D341Med (cell line): ENCODE measurements around the gene PKP1.

Experiments
- DNase-seq: peaks from one replicate; pipeline ENCODE4 v3.0.0; 2012; ENCODE audit warnings: low spot score

Gene PKP1

DNA sequence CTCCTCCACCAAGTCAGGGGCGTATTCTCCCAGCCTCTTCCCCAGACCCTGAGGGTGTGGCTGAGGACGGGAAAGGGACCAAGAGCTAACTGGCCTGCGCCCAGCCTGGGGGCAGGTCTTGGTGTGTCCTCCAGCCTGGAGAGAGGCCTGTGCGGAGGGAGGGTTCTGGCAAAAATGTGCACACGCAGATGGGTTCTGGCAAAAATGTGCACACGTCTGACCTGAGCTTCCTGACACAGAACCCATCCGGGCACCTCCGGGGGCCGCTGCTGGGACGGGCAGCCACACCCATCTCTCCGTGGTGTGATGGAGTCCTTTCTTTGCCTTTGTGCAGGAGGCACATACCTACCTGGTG, 23.1 kb upstream of the PKP1 start:
- no peak for DNase-seq

DNA sequence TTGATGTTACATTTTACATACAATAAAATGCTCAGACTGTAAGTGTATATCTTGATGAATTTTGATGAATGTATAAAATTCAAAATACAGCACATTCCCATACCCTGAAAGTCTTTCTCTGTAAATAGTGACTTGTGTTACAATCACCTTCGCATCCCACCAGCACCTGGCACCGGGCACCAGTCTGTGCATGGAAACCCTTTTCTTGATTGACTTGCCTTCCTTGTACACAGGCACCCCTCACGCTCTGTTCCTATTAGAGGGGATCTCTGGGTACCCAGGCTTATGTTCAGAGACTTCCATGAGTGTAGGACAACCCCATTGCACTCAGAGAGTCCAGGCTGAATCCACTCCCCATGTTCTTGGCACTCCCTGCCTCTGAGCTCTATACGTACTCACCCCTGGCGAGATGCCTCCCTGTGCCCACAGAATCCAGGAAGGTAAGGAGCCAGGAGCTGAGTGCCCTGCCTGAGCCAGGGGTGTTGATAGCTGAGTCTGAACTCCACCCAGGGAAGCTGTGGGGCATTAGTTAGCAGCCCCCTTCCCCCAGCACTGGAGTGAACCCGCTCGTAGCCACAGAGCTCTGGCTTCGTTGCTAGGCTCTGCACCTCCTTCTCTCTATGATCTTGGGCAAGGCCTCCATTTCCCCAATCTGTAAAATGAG, 22.5 kb upstream of the PKP1 start:
- no peak for DNase-seq

DNA sequence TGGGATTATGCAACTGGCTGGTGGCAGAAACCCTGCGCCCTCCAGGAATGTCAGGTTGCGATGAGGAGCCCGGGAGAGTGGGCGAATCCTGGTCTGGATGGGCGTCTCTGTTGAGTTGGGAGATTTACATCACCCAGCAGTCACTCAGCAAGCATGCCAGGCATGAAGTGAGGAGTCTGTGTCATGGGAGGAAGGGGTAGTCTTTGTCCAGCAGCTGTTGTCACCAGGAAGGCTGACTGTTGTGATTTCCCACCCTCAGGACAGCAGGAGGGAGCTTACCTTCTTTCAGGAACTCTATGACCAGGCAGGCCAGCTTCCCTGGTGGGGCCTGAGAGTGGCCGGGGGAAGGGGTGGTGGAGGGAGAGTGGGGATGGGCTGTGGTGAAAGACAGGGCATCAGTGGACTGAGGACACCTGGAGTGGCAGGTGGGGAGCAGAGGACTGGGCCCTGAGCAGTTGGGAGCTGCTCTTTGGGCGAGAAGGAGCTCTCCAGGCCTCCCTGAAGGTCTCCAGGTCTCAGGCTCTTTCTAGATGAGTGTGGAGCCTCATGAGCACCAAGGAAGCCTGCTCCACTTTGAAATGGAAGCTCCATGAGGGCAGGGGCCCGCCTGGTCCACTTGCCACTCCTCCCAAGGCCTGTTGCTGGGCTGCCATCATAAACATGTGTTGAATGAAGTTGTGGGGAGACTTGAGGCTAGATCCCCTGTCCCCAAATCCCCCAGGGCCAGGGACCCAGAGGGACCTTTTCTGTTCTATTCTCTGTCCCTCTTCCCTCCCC, 21.3 kb upstream of the PKP1 start:
- no peak for DNase-seq

DNA sequence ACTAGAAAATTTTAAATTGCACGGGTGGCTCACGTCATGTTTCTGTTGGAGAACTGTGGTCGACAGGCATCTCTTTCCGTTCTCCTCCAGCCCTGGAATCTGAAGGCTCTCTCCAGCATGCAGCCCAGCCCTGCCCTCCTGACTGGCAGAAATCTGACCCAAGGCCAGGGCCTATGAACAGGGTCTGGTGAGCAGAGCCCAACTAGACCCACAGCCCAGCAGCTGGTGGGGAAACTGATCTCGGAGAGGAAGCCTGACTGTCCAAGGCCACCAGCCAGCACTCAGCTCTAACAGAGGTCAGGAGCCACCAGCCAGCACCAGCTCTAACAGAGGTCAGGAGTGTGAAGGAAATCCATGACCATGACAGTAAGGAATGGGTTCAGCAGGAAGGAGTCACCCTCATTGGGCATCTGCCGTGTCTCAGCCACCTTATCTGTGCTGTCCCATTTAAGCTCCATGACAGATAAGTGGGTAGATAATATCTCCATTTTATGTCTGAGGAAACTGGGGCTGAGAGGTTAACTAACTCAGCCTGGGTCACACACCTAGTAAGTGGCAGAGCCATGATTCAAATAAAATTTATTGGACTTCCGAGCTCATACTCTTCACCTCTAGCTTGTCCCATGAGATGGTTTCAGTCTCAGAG, 20.2 kb upstream of the PKP1 start:
- DNase-seq: no peak

DNA sequence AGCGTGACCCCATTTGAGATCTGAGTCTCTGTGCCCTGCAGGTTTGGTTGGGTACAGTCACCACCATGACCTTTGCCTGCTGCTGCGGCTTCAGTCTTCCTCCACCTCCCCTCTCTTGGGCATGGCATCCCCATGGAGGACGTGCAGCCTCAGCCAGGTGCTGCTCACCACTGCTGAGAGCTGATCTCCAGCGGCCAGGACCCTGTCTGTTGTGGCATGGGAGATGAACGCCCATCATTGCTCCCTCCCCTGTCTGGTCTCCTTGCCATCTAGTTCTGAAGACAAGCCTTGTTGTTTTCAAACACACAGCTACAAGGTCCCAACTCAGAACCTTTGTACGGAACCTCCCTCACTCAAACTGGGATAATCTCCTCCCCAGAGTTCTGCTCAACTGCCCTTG, 19.2 kb upstream of the PKP1 start:
- no peak for DNase-seq

DNA sequence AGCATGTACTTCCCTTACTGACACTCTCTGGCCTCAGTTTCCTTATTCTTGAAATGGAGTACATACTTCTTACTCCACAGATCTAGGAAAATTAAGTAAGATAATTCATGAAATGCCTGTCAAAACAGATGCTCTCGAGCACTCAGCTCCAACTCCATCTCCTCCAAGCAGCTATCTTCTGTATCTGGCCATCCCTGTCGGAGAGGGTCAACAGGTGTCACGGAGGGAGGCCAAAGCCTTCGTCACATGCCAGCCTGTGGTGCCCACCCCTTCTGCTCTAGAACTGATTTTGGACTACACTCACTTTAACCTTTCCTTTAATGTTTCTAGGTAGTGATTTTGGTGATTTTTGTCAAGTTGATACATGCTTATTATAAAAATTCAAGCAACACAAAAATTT, 18.8 kb upstream of the PKP1 start:
- DNase-seq: no peak

DNA sequence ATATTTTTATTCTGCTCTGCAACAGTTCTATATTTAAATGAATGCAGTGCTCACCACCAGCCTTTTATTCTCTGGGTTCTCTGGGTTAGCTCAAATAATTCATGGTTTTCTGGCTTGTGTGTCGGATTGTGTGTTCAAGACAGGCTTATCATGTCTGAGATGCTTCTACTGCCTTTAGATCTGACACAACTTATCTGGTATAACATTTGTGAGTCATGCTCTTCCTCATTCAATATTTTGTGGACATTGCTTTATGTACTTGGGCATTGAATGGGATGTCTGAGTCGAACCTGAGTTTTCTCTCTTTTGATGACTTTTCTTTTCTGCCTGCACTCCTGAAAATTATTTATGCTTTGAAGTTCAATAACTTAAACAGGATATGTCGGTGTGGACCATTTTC, 17.6 kb upstream of the PKP1 start:
- DNase-seq: no peak

DNA sequence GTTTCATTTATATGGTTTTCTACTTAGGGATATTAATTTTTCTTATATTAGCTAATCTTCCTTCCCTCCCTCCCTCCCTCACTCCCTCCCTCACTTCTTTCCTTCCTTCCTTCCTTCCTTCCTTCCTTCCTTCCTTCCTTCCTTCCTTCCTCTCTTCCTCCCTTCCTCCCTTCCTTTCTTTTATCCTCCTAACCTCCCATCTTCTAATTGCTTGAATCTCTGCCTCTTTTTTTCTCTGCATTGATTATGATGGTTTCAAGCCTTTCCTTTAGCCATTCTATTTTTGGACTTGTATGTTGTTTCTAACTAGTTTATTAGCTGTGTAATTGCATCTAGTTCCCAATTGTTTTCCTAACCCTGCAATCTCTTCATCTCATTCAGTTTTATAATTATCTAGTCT, 17.0 kb upstream of the PKP1 start:
- no peak for DNase-seq

DNA sequence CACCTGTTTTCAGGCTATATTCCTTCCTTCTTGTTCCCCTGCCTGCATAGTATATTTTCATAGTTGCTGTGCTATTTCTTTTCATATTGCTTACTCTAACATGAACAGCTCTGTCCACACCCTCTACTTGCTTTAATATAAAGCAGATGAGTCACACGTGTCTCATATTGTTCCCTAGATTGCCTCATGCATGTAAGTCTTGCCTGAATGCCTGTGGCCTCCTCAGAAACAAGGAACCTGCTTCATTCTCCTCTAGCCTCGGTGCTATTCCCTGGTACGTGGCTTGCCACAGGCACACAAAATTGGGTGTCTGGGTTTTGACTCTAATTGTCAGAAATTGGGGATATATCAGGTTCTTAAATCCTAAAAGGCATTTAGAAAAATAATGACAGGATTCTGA, 16.5 kb upstream of the PKP1 start:
- DNase-seq: peak; percentile 24

DNA sequence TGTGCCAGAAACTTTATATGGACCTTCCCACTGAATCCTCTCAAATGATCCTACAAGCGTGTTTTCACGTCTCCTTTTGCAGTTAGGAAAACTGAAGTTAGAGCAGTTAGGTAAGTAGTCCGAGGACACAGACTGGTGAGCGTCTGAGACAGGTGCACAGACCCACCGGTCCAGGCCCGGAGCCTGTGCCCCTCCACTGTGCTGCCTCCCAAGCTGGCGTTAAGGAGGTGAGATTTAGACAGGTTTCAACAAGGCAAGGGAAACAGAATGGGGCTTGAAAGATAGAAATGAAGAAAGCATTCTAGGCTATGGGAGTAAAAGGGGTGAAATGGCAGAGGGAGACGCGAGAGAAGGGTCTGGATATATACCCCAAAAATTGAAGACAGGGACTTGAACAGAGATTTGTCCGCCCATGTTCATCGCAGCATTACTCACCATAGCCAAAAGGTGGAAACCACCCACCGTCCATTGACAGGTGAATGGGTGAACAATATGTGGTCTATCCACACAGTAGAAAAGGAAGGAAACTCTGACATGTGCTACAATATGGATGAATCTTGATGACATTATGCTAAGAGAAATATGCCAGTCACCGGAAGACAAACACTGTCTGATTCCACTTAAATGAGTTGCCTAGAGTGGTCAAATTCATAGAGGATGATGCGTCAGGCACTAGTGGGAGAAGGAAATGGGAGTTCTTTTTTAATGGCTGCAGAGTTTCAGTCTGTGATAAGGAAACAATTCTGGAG, 15.7 kb upstream of the PKP1 start:
- DNase-seq: no peak

DNA sequence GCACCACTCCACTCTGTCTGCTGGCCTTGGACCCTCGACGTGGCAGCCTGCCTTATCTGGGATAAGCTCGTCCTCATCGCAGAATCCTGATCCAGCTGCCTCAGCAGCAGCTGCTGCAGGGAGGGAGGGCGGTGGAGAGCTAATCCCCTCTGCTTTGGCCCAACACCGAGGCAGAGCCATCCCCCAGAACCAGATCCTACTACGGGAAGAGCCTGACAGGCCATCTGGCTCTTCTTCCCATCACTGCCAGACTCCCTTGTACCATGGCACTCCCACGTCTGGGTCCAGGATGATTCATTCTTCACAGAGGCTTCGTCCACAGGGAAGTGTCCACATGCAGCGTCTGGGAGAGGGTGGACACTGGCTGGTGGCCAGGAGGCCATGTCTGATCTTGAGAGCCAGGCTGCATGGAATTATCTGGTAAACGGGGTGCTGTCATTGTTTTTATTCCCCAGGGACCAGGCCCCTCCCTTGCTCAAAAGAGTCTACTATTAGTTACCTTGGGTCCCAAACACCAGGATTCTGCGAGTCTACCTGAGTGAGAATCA, 14.6 kb upstream of the PKP1 start:
- DNase-seq: peak; percentile 92

DNA sequence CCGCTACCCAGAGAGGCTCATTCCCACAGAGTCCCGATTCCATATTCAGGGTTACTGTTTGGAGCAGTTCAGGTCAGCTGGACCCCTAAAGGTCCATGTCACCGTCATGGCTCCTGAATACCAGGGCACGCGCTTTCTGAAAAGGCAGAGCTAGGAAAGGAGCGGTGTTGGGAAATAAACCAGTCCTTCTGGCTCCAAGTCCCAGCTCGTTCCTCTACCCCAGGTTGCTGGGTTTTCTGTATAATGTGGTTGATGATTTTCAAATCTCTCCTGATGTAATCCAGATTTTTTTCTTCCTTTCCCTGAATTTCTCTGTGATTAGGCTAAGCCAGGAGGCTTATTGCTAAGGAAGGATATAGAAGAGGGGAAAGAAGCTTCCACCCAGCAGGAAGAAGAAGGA, 14.0 kb upstream of the PKP1 start:
- DNase-seq: no peak

DNA sequence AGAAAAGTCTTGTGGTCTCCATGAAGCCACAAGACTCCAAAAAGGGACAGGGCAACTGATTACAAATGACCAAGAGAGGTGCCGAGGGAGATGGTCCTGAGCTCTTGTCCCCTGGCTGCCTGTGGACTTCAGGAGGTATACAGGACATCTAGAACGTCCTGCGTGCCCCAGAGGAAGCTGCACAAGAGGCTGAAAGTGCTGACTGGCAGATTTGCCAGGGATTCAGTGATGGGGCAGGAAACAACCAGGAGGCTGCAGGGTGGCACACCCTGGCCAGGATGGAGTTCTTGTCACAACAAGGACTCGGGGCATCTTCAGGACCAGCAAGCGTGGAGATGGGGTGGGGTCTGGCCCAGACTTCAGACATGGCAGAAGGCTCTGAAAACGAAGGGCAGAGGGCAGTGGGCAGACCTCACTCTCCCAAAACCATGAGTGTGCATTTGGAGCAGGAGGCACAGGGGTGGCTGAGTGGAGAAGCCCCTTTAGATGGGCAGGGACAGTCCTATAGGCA, 13.4 kb upstream of the PKP1 start:
- DNase-seq: no peak

DNA sequence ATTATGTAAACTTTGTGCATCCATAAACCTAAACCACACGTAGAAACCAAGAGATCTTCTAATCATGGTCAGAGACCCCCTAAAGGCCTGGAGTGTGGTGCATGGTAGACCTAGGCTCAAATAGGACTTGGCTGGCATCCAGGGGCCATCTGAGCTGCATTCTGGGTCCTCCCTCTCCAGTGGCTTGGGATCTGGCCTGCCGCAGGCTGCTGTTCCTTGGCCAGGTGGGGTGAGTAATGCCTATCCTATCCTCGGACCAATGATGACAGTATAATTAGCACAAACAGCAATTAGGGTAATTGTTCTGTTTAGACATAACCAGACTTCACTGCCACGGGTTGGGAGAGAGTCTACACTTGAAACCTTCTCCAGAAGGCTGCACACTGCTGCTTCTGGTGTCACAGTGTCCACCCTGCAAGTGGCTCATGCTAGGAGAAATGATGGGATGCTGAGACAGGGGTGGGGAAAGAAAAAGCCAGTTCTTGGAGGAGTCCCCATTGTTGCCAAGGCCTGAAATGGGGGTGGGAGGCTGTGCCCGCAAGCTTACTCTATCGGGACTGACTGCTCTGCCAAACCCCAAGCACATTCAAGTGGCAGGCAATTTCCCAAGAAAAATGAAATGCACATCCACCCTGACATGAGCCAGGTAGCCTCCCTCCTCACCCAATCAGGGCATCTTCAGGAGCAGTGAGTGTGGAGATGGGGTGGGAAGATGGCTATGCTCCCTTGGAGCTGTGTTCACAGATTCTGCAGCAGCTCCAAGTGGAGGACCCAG, 12.5 kb upstream of the PKP1 start:
- no peak for DNase-seq

DNA sequence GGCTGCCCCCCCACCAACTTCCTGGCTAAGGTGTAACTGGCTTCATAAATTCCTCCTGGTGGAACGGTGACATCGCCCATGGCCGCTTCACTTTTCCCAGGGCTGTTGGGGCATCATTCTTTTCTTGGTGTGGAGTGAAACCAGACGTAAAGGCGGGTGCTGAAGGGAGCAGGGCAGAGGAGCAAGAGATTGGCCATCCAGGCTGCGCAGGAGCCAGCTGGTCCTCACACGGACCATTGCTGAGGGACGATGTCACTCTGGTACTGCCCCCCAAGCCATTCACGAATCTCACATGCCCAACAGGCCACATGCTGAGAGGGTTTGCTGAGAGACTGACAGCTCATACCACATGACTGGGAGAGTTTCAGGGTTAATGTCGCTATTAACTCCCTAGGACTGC, 10.5 kb upstream of the PKP1 start:
- DNase-seq: no peak

DNA sequence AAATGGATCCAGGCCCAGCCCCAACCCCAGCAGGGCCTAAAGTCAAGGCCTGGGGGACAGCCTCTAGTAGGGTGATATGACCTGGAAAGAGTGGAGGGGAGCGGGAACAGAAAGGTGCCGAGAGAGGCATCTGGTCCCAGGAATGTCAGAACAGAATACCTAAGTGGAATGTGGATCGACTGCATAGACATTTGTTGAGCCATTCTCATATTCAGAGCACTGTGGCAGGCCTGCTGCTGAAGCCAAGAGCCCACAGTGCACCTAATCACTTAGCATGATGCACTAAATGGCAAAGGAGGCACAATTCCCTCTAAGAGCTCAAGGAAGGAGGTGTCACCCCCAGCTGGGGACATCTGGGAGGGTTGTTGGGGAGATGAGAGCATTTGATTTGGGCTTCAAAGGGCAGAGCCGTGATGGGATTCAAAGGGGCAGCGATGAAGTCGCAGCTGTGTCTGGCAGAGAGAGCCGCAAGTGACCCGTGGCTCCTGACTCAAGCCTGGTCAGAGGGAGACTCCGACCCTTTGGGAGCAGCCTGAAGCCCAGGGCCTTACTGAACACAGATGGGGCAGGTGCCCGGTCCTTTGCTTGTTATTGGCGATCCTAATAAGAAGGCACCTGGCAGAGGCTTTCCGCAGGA, 8.6 kb upstream of the PKP1 start:
- no peak for DNase-seq

DNA sequence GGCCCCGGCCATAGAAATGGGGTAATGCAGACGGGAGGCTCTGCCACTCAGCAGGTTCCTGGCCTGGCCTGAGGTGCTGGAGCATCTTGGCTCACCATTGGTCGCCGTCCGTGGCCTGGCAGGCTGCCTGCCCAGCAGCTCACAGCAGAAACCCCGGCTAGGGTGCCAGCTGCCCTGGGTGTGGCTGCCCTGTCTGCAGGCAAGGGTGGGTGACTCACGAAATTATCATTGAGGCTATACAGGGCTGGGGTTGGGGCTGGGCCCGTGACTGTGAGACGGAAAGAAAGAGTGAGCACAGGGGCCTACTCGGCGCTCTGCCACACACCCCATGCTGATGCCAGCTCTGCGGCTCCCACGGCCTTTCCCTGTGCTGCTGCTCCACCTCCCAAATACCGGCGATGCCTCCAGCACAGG, 8.0 kb upstream of the PKP1 start:
- DNase-seq: no peak

DNA sequence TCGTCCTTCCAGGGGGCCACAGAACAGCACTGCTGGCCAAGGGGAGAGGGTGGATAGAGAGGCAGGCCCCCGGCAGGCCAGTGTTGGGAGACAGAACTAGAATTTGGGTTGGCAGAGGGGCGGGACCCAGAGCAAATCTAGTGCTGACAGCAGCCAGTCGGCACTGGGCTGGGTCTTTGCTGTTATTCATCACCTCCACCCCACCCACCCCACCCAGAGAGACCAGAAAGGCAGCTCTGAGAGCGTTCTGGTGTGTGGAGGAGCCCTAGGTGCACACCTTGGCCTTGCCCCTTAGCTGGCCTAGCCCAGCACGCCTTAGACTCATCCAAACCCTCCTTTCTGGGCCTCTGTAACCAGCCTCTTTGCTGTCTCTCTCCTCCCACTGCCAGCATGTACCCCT, 6.4 kb upstream of the PKP1 start:
- DNase-seq: no peak

DNA sequence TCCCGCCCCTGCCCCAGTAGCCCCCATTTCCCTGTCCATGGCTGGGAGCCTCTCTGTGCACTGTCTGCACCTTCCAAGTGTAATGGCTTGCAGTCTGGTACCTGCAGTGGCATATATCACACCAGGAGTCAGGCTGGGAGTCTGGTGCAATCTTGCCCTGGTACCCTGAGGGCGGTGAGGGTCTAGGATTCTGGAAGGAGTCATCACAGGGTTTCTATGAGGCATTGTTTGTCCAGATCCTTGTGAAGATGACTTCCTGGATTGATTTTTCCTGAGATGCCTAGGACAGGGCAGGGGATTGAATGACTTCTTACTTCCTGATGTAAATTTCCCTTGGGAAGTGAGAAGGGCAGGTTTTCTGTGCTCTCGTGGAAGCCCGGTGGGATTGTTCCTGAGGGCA, 5.9 kb upstream of the PKP1 start:
- no peak for DNase-seq

DNA sequence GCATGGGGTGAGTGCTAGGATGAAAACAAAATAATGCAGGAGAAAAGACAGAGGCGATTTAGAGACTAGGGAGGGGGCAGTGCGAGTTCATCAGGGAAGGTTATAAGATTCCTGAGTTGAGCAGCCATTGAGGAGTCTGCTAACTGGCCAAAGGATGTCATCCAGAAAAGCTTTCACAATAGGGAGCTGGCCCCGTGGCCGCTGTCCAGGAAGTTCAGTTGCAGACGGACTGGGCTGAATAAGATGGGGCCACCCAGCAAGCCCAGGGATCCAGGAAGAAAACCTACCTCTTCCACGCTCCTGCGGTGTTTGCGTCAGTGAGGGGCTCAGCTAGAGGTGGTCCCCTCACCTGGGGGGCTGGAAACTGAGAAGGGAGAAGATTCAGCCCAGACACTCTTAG, 4.0 kb upstream of the PKP1 start:
- no peak for DNase-seq

DNA sequence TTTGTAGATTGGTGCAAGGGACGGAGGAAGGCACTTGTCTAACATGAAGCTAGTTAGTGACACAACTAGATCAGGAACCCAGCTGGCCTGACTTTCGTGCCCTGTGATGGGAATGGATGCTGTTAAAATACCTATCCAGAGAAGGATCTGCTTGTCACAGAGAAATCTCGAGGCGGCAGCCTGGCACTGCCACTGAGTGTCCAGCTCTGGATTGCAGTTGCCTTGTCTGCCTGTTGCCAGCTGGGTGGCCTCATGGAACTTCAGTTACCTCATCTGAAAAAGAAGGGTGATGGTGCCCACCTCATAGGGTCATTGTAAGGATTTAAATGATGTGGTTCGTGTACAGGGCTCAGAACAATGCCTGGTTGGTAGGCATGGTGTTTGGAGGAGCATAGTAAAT, 2.4 kb upstream of the PKP1 start:
- no peak for DNase-seq
